ENCODE results near the gene PDAP1. TPM values are rescaled to one million over a fixed set of nuclear protein-coding genes. Genes with fewer than 3 reads are reported as not detected.

Gene PDAP1
- total and polyA plus RNA-seq, 2 of the 8 experiments (the other 6 are each of a cell fraction or from before 2014, with no cell fraction given), result 26.6 to 169 TPM

DNA sequence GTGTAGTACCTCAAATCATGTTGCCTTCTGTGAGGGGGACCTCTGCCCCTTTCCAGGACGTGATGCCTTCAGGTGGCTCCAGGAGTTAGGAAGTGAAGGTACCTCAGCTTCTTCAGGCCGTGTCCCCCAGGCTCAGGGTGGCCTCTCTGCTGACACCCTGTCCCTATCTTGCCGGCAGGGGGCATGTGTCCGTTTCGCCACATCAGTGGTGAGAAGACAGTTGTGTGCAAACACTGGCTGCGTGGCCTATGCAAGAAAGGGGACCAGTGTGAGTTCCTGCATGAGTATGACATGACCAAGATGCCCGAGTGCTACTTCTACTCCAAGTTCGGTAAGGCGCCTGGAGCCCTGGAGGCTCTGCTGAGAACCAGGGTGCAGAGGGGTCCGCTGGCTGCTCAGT is 39.5 kb upstream of the PDAP1 start:
- no peak overlapping the region for H4K91ac ChIP-seq (replicated peaks; ENCODE audit: insufficient read length, low read length)
- H4K8ac ChIP-seq (ENCODE audit: extremely low read depth, insufficient read depth, low read length), result no peak overlapping the region
- no peaks in the 10 kb centered on the region for H3K4me1 ChIP-seq (replicated peaks in 1 of 4; ENCODE audit: control insufficient read depth in 3 of 4, insufficient read depth in 4 of 4, low read length in 3 of 4)
- TF ChIP-seq, protein P1, sequence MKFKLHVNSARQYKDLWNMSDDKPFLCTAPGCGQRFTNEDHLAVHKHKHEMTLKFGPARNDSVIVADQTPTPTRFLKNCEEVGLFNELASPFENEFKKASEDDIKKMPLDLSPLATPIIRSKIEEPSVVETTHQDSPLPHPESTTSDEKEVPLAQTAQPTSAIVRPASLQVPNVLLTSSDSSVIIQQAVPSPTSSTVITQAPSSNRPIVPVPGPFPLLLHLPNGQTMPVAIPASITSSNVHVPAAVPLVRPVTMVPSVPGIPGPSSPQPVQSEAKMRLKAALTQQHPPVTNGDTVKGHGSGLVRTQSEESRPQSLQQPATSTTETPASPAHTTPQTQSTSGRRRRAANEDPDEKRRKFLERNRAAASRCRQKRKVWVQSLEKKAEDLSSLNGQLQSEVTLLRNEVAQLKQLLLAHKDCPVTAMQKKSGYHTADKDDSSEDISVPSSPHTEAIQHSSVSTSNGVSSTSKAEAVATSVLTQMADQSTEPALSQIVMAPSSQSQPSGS (IDR thresholded peaks at IDR 0.05; ENCODE audit: low read length), result no peak
- TF ChIP-seq, protein P2, sequence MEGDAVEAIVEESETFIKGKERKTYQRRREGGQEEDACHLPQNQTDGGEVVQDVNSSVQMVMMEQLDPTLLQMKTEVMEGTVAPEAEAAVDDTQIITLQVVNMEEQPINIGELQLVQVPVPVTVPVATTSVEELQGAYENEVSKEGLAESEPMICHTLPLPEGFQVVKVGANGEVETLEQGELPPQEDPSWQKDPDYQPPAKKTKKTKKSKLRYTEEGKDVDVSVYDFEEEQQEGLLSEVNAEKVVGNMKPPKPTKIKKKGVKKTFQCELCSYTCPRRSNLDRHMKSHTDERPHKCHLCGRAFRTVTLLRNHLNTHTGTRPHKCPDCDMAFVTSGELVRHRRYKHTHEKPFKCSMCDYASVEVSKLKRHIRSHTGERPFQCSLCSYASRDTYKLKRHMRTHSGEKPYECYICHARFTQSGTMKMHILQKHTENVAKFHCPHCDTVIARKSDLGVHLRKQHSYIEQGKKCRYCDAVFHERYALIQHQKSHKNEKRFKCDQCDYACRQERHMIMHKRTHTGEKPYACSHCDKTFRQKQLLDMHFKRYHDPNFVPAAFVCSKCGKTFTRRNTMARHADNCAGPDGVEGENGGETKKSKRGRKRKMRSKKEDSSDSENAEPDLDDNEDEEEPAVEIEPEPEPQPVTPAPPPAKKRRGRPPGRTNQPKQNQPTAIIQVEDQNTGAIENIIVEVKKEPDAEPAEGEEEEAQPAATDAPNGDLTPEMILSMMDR (IDR thresholded peaks at IDR 0.05; ENCODE audit: control extremely low read depth in 1 of 3, insufficient read depth in 1 of 3, low read depth in 1 of 3, low read length in 3 of 3), result peak in 2 of 3 experiments; percentile 25 to 29; a peak in 2 of 4 replicates
- POLR2A ChIA-PET (ENCODE audit: partially characterized antibody), result interaction anchor here (1.2 to 7.3 kb wide), 6 partner anchors 8 to 25 kb away, joined by 3 to 100 read pairs (median 5); partner anchors contain the start of genes ATP5MF, CPSF4 and PTCD1
- H3K4me3 ChIP-seq (ENCODE audit: extremely low read depth in 1 of 4, insufficient read depth in 2 of 4, low read depth in 3 of 4, low read length in 4 of 4), result no peak overlapping the region
- H3K79me2 ChIP-seq (ENCODE audit: control insufficient read depth in 1 of 2, insufficient read depth in 2 of 2, low read length in 2 of 2), result no peaks in the 10 kb centered on the region; a peak in 1 of 4 replicates
- H2AK5ac ChIP-seq (ENCODE audit: low read depth, low read length), result no peak overlapping the region
- no peak overlapping the region for H2BK20ac ChIP-seq (ENCODE audit: low read length)
- peaks cover 47 to 83% (median 74%) of the 10 kb centered on the region in 4 experiments for H3K36me3 ChIP-seq (ENCODE audit: control insufficient read depth in 2 of 4, insufficient read depth in 4 of 4, low read length in 3 of 4)
- WGBS, 2 experiments (ENCODE audit: extremely low coverage in 1 of 2, insufficient coverage in 1 of 2, insufficient read length in 1 of 2, insufficient replicate concordance in 2 of 2, low coverage in 1 of 2, low lambda C conversion rate in 2 of 2, missing lambda C conversion rate in 1 of 2), result 90% methylated on average over 10 of the region's 10 CpGs; no CpG with 5 or more reads in 1 of the 2 experiments
- no peak overlapping the region for H3K14ac ChIP-seq (ENCODE audit: insufficient read length)
- H3K27ac ChIP-seq (ENCODE audit: low read depth, low read length), result no peak overlapping the region
- peaks cover 14 to 21% of the 10 kb centered on the region in 2 experiments for H4K20me1 ChIP-seq (replicated peaks in 1 of 2; ENCODE audit: control insufficient read depth in 1 of 2, insufficient read depth in 2 of 2, low read length in 2 of 2)
- H3K9ac ChIP-seq (replicated peaks in 1 of 4; ENCODE audit: extremely low read depth in 1 of 4, low read depth in 3 of 4, low read length in 3 of 4), result no peak overlapping the region
- H3K23ac ChIP-seq (ENCODE audit: insufficient read length), result no peak overlapping the region
- H3K4me2 ChIP-seq (ENCODE audit: insufficient read depth in 1 of 2, low read depth in 2 of 2, low read length in 2 of 2), result no peak overlapping the region
- H2BK5ac ChIP-seq (ENCODE audit: low read depth, low read length), result no peak overlapping the region
- no peak overlapping the region for H2BK120ac ChIP-seq (replicated peaks; ENCODE audit: low read depth, low read length)
- CTCF ChIA-PET (ENCODE audit: partially characterized antibody), result interaction anchor here (0.9 to 2.4 kb wide), 4 partner anchors 9 to 18 kb away, joined by 3 to 6 read pairs (median 4); no protein-coding TSS in a partner anchor
- no peak overlapping the region for H2BK12ac ChIP-seq (ENCODE audit: low read depth, low read length)
- no peak overlapping the region for H3K56ac ChIP-seq (replicated peaks; ENCODE audit: insufficient read length, low read depth, low read length)
- H3K9me3 ChIP-seq (ENCODE audit: insufficient read depth in 2 of 2, low read depth in 1 of 2, low read length in 1 of 2), result no peaks in the 10 kb centered on the region
- FAIRE-seq (no peak), DNase-seq (ENCODE audit: low read depth in 1 of 2, low spot score in 2 of 2) (no peak)
- H2AFZ ChIP-seq (ENCODE audit: low read length), result no peak overlapping the region
- no peak overlapping the region for H3K18ac ChIP-seq (ENCODE audit: extremely low read depth, low read length)
- H3K4ac ChIP-seq (replicated peaks; ENCODE audit: insufficient read length, low read depth, low read length), result no peak overlapping the region
- no peak overlapping the region for H2BK15ac ChIP-seq (ENCODE audit: low read length)
- no peak overlapping the region for H4K5ac ChIP-seq (ENCODE audit: insufficient read length, low read depth, low read length)
- no peaks in the 10 kb centered on the region for H3K79me1 ChIP-seq (ENCODE audit: low read depth, low read length)
- H3K27me3 ChIP-seq (replicated peaks in 1 of 4; ENCODE audit: control insufficient read depth in 3 of 4, extremely low read depth in 1 of 4, insufficient read depth in 3 of 4, low read length in 3 of 4), result no peaks in the 10 kb centered on the region; a peak in 1 of 7 replicates
- no peaks in the 10 kb centered on the region for H3K23me2 ChIP-seq (ENCODE audit: low read depth, low read length)
